ENCODE measurements around the gene FRG2C.
"Not testable (repeated sequence)": the region's sequence is repeated elsewhere in the genome, so short reads cannot be mapped to it uniquely, and the experiment has no call there.

Gene FRG2C

DNA sequence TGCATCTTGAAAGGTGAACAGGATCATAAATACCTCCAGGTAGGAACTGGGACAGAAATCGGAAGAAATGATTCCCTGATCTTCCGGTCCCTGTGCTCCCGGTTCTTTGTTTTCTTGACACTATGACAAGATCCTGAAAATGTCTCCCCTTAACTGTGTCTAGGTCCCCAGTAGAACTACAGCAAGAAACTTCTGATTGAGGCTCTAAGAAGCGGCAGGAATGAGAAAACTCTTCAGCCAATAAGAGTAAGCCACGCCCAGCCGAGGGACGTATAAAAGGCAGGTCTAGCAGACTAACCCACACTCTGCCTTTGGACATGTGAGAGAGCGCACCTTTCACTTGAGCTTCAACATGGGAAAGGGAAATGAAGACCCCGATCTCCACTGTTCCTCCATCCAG is at the start of gene FRG2C:
Gene FRG2C (plus strand): TSS at position 301 of the 400 bp plus-strand sequence. CDS start 52 bp downstream, at position 353.
- DNase-seq (ENCODE audit: low read depth), result not testable (repeated sequence)

DNA sequence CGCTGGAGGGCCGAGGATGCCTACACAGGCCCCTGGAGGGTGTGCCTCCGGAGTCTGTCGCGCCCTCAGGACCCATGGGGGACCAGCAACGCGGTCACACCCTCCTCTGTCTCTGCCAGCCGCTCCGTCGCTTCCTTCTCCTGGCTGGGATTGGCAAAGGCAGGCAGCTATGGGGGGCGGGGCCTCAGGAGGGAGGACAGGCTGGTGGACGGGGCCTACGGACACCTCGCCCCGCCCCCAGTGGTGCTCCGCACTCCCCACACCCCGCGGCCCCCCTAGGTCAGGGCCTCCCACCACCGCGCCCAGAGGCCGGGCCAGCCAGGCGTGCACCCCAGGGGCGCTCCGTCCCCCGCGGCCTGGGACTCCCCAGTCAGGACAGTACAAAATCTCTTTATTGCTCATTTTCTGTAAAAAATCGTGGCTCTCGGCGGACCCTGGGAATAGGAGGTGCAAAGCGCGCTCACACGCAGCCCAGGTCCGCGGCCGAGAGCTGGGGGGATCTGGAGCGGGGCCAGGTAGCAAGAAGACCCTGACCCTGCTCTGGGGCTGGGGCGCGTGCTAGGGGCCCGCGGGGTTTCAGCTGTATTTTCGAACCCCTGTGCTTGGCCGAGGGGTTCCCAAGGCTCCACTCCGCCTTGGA is 45.3 kb upstream of the FRG2C start:
- DNase-seq (ENCODE audit: low read depth), result peak; percentile 34

DNA sequence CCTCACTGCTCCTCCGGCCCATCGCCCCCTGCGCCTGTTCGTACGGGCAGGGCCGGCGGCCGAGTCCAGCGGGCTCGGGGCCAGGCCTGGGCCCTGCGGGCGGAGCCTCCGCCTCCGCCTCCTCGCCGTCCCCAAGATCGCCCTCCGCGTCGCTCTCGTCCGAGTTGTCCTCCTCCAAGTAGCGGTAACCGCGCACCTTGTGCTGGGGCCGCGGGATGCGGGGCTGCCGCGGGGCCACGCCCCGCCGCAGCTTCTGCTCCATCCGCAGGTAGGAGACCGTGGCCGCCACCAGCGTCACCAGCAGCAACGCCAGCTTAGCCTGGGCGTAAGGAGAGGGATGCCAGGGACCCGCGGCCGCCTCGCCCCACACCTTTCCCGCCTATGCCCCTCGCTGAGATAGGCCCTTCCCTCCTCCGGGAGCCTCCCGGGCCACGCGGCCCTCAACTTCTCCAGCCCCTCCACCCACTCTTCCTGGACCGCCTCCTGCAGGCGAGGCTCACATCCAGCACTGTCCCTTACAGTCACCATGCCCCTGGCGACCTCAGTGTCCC is 44.6 kb upstream of the FRG2C start:
- DNase-seq (ENCODE audit: low read depth), result peak; percentile 0

DNA sequence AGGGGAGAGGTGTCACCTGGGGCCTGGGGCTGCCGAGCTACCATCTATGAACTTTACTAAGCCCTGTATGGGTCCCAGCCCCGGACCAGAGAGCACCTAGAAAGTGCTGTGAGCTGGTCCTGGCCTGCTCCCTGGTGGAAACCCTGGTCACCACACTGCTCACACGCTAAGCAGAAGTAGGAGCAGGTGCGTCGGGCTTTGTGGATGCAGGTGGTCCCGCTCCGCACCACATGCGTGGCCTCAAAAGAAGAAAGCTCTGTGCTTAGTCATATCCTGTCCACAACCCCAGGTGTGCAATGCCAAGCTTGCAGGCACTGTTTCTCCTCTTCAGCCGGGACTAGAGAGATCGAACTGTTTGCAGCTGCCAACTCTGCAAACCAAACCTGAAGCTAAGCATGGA is 42.4 kb upstream of the FRG2C start:
- DNase-seq (ENCODE audit: low read depth), result not testable (repeated sequence)

DNA sequence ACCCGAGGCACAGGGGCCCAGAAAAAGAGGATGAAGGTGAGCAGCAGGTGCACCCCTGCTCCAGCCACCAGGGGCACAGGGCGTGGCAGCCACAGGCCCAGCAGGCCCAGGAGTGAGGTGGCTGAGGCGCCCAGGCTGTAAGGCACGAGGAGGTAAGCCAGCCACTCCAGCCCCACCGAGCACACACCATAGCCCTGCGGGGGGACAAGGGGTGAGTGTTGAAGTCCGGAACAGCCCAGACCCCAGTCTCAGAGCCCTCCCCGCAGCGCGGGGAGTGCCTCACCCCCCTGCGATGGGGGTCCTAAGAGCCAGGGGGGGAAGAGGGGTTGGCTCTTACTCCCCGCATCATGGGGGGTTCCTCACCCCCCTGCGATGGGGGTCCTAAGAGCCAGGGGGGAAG is 40.5 kb upstream of the FRG2C start:
- not testable (repeated sequence) for DNase-seq (ENCODE audit: low read depth)

DNA sequence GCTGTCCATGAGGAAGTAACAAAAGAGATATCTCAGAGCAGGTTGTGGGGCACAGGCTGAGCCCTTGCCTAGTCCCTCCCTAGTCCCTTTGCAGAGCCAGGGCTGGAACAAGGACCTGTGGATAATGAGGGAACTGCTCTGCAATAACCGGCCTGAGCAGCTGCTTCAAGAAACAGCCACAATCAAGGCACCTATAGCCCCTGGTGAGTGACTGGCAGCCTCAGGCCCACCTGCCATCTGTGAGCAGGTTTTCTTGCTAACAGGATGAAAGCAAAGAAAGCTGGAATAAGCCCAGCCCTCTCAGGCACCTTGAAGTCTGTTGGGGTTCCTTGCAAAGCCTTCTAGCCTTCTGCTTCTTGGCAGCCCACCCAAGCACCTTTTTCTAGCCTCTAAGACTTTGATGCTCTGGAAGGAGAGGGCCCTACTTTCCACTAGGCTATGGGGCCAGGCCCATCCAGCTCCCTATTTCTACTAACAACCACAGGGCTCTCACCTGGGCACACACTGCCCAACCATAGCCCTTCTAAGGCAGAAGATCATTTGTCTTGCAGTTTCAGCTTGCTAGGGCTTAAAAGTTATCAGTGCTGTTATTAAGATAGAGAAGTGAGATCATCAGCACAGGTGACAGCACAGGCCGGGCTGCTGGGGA is 33.1 kb upstream of the FRG2C start:
- not testable (repeated sequence) for DNase-seq (ENCODE audit: low read depth)

- no peak for DNase-seq (ENCODE audit: low read depth)
These were observed 32.6 kb upstream of the FRG2C start for GRCh38 chr3:75631541-75631940.

GRCh38 chr3:75638947-75639346 is 25.2 kb upstream of the FRG2C start:
- DNase-seq (ENCODE audit: low read depth), result not testable (repeated sequence)

DNA sequence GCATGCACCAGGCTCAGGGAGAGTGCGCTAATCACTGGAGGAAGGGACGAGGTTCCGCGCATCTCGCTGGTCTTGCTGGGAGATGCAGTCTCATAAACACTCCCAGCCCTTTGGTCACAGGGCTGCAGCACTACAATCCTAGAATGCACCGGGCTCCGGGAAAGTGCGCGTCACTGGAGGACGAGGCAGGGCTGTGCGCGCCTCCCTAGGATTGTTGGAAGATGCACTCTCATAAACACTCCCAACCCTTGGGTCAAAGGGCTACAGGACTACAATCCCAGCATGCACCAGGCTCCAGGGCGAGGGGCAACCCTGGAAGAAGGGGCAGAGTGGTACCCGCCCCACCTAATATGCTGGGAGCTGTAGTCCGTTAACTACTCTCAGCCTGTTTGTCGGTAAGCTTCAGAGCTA is 23.0 kb upstream of the FRG2C start:
- peak; percentile 81 for DNase-seq (ENCODE audit: low read depth)

DNA sequence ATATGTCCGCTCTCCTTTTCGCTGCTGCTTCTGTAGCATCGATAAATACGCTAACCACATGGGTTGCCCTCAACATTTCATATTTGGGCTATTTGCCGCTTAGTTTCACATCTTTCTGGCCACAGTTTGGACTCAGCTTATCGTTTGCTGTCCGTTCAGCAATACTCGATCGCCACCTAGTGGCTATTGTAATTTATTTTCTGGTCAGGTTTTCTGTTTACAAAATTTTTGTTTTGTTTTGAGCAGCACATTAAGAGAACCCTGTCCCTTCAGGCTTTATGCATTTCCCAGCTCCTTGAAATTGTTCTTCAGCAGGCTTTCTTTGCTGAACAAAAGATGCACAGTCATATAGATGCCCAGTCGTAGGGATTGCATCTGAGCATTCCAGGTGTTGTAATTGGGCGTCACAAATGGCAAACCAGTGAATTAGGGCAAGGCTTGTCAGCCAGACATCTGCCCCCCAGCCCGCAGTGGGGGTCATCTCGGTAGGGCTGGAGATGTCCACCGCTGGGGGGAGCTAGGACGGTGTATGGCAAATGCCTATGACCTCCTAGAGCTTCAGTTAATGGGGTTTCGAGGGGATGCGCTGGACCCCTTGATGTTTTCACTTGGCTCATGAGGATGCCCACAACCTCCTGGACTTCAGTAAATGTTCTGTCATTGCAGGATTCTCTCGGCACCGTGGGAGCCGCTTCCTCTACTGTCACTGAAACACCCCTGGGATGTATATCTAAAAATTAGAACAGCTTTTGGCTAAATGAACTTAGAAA is 20.9 kb upstream of the FRG2C start:
- peak; percentile 50 for DNase-seq (ENCODE audit: low read depth)

DNA sequence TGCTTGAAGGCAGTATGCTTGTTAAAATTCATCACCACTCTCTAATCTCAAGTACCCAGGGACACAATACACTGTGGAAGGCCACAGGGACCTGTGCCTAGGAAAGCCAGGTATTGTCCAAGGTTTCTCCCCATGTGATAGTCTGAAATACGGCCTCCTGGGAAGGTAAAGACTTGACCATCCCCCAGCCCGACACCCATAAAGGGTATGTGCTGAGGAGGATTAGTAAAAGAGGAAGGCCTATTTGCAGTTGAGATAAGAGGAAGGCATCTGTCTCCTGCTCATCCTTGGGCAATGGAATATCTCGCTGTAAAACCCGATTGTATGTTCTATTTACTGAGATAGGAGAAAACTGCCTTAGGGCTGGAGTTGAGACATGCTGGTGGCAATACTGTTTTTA is 18.6 kb upstream of the FRG2C start:
- DNase-seq (ENCODE audit: low read depth), result not testable (repeated sequence)

DNA sequence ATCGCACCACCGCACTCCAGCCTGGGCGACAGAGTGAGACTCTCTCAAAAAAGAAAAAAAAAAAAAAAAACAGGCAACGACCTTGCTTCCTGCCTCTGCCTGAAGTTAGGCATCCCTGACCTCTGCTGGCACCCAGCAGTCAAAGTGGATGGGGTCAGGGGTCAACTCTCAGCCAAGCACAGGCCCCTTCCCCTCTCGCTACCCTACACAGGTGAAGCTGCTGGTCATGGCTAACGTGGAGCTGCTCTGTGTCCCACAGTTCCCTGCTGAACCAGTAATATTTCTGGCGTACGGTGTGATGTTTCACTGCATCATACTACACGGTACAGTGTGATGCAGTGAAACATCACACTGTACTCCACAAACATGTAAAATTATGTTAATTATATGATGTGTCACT is 13.9 kb upstream of the FRG2C start:
- DNase-seq (ENCODE audit: low read depth), result no peak

DNA sequence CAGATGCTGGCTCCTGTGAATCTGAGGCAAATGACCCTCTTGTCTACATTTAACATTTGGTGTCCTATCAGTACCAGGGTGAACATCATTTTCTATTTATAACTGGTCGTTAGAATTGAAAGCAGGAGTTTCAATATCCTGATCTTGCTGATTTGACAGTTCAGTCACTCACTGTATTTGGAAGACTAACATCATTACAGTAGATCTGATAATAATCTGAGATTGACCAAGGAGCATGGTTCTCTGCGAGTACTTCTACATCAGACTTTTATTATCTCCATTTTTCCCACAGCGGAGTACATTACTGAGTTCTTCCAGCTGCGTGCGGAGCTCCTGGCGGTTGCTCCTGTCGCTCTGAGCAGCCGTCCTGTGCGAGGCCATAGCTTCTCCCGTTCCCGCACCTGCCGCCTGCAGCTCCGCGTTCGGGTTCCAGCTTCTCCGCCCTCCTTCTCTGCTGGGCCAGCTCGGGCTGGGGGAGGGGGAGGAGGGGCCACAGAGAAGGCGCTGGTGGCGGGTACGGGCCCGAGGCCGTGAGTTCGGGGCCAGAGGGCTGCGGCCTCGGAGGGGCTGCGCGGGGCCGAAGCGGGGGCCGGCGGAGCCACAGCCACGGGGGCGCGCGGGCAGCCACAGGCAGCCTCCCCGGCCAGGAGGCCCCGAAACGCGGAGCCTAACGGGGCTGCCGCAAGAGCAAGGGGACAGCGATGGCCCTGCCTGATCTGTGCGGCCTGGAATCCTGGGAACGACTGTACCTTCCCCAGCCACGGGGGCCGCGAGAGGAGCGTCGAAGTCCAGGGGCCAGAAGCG is 8.8 kb upstream of the FRG2C start:
- not testable (repeated sequence) for DNase-seq (ENCODE audit: low read depth)

DNA sequence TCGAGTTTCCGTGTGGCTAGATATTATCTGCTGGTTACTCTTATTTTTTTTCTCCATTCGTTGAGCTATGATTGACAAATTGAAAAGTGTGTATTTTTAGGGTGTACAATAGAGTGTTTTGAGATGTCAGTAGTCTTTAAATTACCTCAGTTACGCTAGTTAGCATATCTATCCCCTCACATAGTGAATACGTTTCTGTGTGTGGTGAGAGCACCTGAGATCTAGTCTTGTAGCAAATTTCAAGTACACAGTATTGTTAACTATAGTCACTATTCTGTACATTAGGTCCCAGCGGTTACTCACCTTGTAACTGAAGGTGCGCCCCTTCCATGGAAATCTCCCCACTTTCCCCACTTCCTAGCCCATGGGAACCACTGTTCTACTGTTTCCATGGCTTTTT is 8.2 kb upstream of the FRG2C start:
- DNase-seq (ENCODE audit: low read depth), result not testable (repeated sequence)

GRCh38 chr3:75658411-75659107 is 5.6 kb upstream of the FRG2C start:
- not testable (repeated sequence) for DNase-seq (ENCODE audit: low read depth)

DNA sequence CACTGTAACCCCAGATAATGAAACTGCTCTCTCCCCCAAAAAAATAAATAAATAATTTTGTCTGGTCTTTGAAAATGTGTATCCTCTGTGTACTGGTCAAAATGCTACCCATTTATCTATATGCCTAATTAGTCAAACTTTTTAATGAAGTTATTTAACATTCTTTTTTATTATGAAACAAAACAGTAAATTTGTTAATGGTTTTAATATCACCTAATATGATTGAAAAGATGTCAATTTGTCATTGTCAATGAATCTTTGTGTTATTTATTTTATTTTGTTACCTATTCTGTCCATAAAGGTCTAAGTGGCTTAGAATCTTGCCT is 5.1 kb upstream of the FRG2C start:
- not testable (repeated sequence) for DNase-seq (ENCODE audit: low read depth)

- DNase-seq (ENCODE audit: low read depth), result not testable (repeated sequence)
These were observed 1.5 kb downstream of the FRG2C start for GRCh38 chr3:75665626-75666025.

DNA sequence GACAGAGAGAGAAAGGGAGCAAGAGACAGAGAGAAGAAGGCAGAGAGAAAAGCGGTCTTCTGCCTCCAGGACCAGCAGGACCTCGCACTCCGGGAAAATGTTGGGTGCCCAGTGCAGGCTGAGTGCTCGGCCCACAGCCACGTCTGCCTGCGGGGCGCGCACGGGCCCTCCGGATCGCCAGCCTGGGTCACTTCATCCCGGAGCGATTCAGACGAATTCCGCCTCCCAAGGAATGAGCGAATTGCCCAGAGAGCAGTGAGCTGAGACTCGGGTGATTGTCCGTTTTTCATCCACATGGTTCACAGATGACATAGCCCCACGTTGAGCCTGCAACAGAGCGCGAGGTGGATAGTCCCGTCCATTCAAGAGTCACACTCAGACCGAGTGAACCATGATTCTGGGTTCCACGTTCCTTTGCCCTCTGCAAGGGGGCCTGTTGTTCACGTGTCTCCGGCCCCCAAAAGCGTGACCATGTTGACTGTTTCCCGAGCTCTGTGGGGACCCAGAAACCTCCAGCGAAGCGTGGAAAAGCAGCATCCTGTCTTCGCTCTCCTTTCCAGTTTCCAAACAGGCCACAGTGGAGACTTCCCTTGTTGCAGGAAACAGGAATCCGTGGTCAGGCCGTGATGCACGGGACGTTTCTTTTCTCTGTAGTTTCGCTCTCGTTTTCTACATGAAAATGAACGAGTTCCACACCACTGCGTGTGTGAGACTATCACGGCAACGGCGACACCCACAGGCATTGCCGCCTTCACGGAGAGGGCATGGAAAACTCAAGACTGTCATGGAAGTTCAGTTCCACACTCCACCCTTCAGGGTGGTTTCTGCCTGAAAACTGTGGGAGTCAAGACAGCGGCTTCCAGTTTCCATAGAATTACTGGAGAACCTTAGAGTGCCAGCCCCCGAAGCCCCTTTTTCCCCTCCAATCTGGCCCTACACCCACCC is 3.9 kb downstream of the FRG2C start:
- not testable (repeated sequence) for DNase-seq (ENCODE audit: low read depth)

GRCh38 chr3:75668759-75669347 is 4.7 kb downstream of the FRG2C start:
- DNase-seq (ENCODE audit: low read depth), result not testable (repeated sequence)
